Measurements from ENCODE around the gene LGR4. TPM values are rescaled to one million over a fixed set of nuclear protein-coding genes. Genes with fewer than 3 reads are reported as not detected.

LGR4 gene
- total RNA-seq, 1 donor from 2014 or later = 62.7 TPM

DNA sequence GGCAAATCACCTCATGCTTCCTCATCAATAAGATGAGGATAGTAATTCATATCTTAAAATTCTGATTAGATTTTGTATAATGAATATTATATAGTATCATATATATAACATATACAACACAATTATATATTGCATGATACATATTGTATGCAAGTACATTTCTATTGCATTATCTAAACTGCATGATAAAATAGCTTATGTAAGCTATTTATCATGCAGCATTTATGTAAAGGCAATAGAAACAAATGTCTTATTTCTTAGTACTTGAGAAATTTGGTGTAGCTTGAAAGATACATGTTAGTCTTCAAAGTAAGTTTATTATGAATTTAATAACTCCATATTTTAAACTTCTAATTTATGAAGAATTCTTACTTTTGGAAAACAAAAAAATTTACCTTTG lies 28.5 kb upstream of the LGR4 start:
- DNase-seq (ENCODE audit: low read depth) = no peak
- TF ChIP-seq, protein P1, sequence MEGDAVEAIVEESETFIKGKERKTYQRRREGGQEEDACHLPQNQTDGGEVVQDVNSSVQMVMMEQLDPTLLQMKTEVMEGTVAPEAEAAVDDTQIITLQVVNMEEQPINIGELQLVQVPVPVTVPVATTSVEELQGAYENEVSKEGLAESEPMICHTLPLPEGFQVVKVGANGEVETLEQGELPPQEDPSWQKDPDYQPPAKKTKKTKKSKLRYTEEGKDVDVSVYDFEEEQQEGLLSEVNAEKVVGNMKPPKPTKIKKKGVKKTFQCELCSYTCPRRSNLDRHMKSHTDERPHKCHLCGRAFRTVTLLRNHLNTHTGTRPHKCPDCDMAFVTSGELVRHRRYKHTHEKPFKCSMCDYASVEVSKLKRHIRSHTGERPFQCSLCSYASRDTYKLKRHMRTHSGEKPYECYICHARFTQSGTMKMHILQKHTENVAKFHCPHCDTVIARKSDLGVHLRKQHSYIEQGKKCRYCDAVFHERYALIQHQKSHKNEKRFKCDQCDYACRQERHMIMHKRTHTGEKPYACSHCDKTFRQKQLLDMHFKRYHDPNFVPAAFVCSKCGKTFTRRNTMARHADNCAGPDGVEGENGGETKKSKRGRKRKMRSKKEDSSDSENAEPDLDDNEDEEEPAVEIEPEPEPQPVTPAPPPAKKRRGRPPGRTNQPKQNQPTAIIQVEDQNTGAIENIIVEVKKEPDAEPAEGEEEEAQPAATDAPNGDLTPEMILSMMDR (conservative IDR thresholded peaks at IDR 0.05; ENCODE audit: low read depth, low read length) = no peak
- no peak overlapping the region for H3K4me3 ChIP-seq (ENCODE audit: low read depth, low read length)

DNA sequence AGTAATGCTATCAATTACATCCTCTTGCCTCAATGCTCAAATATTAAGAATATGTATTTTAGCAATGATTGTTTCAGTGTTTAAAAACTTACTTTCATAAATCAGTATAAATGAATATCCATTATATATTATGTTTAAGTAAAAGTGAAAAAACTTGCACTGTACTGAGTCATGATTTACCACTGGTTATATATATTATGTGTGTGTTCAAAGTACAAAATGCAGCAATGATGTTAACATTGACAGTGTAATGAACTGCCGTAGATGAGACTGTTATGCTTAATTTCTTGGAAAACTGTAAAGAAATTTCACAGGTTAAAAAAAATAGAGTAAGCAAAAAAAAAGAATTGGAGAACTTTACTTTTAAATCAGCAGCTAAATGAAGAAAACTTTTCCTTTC lies 25.3 kb upstream of the LGR4 start:
- DNase-seq (ENCODE audit: low read depth) = no peak
- TF ChIP-seq, protein P1 (conservative IDR thresholded peaks at IDR 0.05; ENCODE audit: low read depth, low read length) = no peak
- H3K4me3 ChIP-seq (ENCODE audit: low read depth, low read length) = no peak overlapping the region

DNA sequence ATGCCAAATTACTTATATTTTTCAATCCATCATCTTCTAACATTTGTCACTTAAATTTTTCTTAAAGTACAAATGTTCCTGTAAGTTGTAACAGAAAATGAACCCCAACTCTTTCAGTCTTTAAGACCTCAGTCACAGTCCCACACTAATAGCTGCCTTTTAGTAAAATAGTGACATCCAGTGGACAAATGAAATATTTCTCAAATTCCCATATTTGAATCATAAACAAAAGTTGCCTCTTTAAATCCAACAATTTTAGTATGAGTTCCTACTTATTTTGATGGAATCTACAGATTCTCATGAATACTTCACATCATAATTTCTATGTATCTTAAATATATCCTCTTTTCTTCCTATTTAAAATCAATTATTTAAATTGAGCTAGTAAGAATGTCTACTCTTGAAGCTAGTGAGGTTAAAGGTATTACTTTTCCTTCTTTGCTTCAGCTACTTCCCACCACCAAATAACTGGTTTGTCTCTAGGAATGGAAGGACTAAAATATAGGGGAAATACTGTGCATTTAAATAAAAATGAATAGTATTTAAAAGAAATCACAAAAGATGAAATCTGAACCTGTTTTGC lies 24.8 kb upstream of the LGR4 start:
- TF ChIP-seq, protein P1 (conservative IDR thresholded peaks at IDR 0.05; ENCODE audit: low read depth, low read length) = peak; percentile 52
- no peak for DNase-seq (ENCODE audit: low read depth)
- H3K4me3 ChIP-seq (ENCODE audit: low read depth, low read length) = no peak overlapping the region

DNA sequence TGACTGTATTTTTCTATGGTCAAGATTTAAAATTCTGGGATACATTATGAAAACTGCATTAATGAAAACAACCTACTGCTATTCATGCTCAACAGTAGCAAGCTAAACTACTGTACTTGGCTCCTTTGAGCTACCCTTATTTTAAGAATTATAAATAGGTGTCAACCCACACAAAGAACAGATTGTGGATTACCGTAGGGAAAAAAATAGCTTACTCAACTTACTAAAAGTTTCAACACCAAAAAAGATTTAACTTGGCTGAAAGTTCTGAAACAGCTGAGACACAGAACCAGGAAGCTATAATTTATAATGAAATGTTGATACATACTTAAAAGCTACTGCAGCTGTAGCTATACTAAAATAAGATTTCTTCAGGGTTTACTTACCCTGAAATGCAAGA lies 23.9 kb upstream of the LGR4 start:
- H3K4me3 ChIP-seq (ENCODE audit: low read depth, low read length) = no peak overlapping the region
- DNase-seq (ENCODE audit: low read depth) = no peak
- TF ChIP-seq, protein P1 (conservative IDR thresholded peaks at IDR 0.05; ENCODE audit: low read depth, low read length) = no peak

DNA sequence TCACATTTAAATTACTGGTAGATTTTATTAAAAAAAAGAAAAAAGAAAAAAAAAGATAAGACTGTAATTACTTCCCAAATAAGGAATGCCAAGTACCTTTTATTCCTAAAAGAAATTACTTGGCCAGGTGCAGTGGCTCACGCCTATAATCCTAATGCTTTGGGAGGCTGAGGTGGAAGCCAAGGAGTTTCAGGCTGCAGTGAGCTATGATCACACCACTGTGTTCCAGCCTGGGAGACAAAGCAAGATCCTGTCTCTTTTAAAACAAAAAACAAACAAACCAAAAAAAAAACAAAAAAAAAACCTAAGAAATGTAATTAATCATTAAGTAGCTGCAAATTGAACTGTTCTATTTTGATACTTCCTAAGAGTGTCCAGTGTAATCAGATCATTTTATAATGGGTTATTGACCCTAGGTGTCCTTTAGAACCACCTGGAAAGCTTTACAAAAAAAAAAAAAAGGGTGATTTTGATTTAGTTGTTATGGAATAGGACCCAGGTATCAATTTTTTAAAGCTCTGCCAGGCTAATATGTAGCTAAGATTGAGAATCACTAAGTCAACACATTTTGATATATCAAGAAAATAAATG lies 23.2 kb upstream of the LGR4 start:
- DNase-seq (ENCODE audit: low read depth) = no peak
- H3K4me3 ChIP-seq (ENCODE audit: low read depth, low read length) = no peak overlapping the region
- TF ChIP-seq, protein P1 (conservative IDR thresholded peaks at IDR 0.05; ENCODE audit: low read depth, low read length) = no peak

DNA sequence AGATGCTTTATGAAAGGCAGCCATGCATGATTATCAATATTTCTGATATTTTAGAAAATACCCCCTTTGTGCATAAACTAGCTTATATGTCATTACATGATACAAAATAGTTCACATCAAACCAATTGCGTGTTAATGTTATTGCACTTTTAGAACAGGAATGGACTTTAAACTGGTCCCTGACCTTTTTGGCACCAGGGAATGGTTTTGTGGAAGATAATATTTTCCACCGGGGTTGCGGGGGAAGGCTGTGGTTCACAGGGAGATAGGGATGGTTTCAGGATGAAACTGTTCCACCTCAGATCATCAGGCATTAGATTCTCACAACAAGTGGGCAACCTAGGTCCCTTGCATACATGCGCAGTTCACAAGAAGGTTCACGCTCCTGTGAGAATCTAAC lies 16.5 kb upstream of the LGR4 start:
- DNase-seq (ENCODE audit: low read depth) = no peak
- H3K4me3 ChIP-seq (ENCODE audit: low read depth, low read length) = no peak overlapping the region
- TF ChIP-seq, protein P1 (conservative IDR thresholded peaks at IDR 0.05; ENCODE audit: low read depth, low read length) = no peak

DNA sequence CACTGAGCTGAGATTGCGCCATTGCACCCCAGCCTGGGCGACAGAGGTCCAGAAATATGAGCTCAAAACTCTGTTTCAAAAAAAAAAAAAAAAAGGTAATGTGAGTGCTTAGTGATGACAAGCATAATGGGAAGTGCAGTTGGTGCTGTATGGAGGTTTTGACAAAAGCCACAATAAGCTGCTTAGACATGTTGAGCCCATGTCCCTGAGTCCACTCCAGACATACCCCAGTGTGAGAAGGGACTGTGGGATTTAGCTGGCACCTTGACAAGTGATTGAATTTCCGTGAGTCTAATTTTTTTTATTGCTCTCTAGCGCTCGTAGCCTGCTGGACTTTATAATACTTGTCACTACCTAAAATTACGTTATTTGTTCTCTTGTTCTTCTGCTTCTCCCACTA lies 15.1 kb upstream of the LGR4 start:
- no peak for DNase-seq (ENCODE audit: low read depth)
- TF ChIP-seq, protein P1 (conservative IDR thresholded peaks at IDR 0.05; ENCODE audit: low read depth, low read length) = no peak
- H3K4me3 ChIP-seq (ENCODE audit: low read depth, low read length) = no peak overlapping the region

Data from epithelial cell of proximal tubule (primary cell).